B cell (primary cell): Measurements from ENCODE around the gene ASTN2. TPM values are rescaled to one million over a fixed set of nuclear protein-coding genes. Genes with fewer than 3 reads are reported as not detected.

Experiments
- ATAC-seq: fragments of 200-7000 bp; cut with Tn5 transposase; one replicate; pipeline ENCODE4 v1.10.0; 2021; ENCODE audit warnings: low read depth, mild to moderate bottlenecking, moderate number of reproducible peaks, moderate library complexity
- CTCF ChIA-PET: fragments of 350-600 bp; sonication (Branson Sonifier 250); formaldehyde crosslinking; loops from one replicate; lab custom pipeline; 2021; ENCODE audit warnings: antibody characterized with exemption, inconsistent platforms; lab: Charles Lee
- POLR2A ChIA-PET: fragments of 350-600 bp; sonication (Branson Sonifier 250); formaldehyde crosslinking; loops from one replicate; lab custom pipeline; 2021; ENCODE audit warnings: antibody characterized with exemption; lab: Charles Lee
- DNase-seq: peaks from one replicate; pipeline ENCODE4 v3.0.0; 2013
- H2AFZ ChIP-seq: 2 replicates; pipeline ENCODE4 v1.6.1; 2012; ENCODE audit warnings: mild to moderate bottlenecking, low read depth, low read length; ENCODE audit not compliant: insufficient read depth, poor library complexity, severe bottlenecking
- H3K27ac ChIP-seq, 2 donors: 1 replicate in 1 of 2; 2 replicates in 1 of 2; pipeline ENCODE4 v1.5.1; 2012 to 2013; ENCODE audit warnings: low read length in 2 of 2, mild to moderate bottlenecking in 2 of 2, moderate library complexity in 1 of 2
- H3K27me3 ChIP-seq, 4 experiments: fragments of 200-600 bp in 1 of 4; sonication (generic) in 1 of 4; replicated peaks in 1 of 4; 1 replicate in 2 of 4; 2 replicates in 2 of 4; pipeline versions ENCODE4 v1.6.1 to v1.7.0; 2013 to 2016; ENCODE audit warnings: low read length in 3 of 4, mild to moderate bottlenecking in 2 of 4, mixed read lengths in 1 of 4, moderate library complexity in 1 of 4; ENCODE audit not compliant: insufficient read depth in 4 of 4, control insufficient read depth in 3 of 4; ENCODE audit errors: control extremely low read depth in 1 of 4
- H3K36me3 ChIP-seq, 2 experiments: replicated peaks in 1 of 2; 1 replicate in 1 of 2; 2 replicates in 1 of 2; pipeline versions ENCODE4 v1.6.1 to v1.7.1; 2013; ENCODE audit warnings: low read length in 1 of 2; ENCODE audit not compliant: insufficient read depth in 2 of 2, control insufficient read depth in 1 of 2; ENCODE audit errors: control extremely low read depth in 1 of 2, extremely low read depth in 1 of 2
- H3K4me1 ChIP-seq, 2 donors: fragments of 200-600 bp in 1 of 2; sonication (generic) in 1 of 2; 1 replicate in 1 of 2; 2 replicates in 1 of 2; pipeline versions ENCODE4 v1.5.1 to v1.6.1; 2013 to 2017; ENCODE audit warnings: low read length in 2 of 2; ENCODE audit not compliant: control insufficient read depth in 2 of 2, insufficient read depth in 2 of 2
- H3K4me2 ChIP-seq: replicated peaks from 2 replicates; pipeline ENCODE3; 2012; ENCODE audit warnings: mild to moderate bottlenecking, low read depth, low read length; ENCODE audit not compliant: poor library complexity, severe bottlenecking
- H3K4me3 ChIP-seq, 5 experiments: fragments of 200-600 bp in 1 of 5; sonication (generic) in 1 of 5; 1 replicate in 3 of 5; 2 replicates in 2 of 5; pipeline versions ENCODE4 v1.5.1 to v1.7.0; 2011 to 2016; ENCODE audit warnings: low read length in 4 of 5, mild to moderate bottlenecking in 4 of 5, low read depth in 2 of 5, control low read depth in 1 of 5, moderate library complexity in 1 of 5; ENCODE audit not compliant: insufficient read depth in 1 of 5; ENCODE audit errors: control extremely low read depth in 1 of 5, extremely low read depth in 1 of 5
- H3K79me2 ChIP-seq: fragments of 200-600 bp; sonication (generic); one replicate; pipeline ENCODE4 v1.6.0; 2016; ENCODE audit warnings: low read length; ENCODE audit not compliant: control insufficient read depth, insufficient read depth
- H3K9ac ChIP-seq: fragments of 200-600 bp; sonication (generic); 2 replicates; pipeline ENCODE4 v1.6.1; 2017; ENCODE audit warnings: mild to moderate bottlenecking, low read length, moderate library complexity
- H3K9me3 ChIP-seq, 3 donors: one replicate each; pipeline versions ENCODE4 v1.6.1 to v1.7.1; 2013; ENCODE audit warnings: low read length in 2 of 3; ENCODE audit not compliant: control insufficient read depth in 2 of 3, insufficient read depth in 1 of 3; ENCODE audit errors: control extremely low read depth in 1 of 3
- H4K20me1 ChIP-seq: 2 replicates; pipeline ENCODE4 v1.6.0; 2012; ENCODE audit warnings: mild to moderate bottlenecking, low read length; ENCODE audit not compliant: insufficient read depth, control insufficient read depth, poor library complexity, severe bottlenecking
- H3K27ac Mint-ChIP-seq: one replicate; pipeline ENCODE4 v1.8.0; 2021; ENCODE audit warnings: mixed read lengths
- H3K27me3 Mint-ChIP-seq: one replicate; pipeline ENCODE4 v1.8.0; 2021; ENCODE audit warnings: mixed read lengths
- H3K4me1 Mint-ChIP-seq: one replicate; pipeline ENCODE4 v1.8.0; 2021; ENCODE audit warnings: mixed read lengths
- H3K4me3 Mint-ChIP-seq: one replicate; pipeline ENCODE4 v1.8.0; 2021; ENCODE audit warnings: mixed read lengths
- H3K9me3 Mint-ChIP-seq: one replicate; pipeline ENCODE4 v1.8.0; 2022; ENCODE audit warnings: mixed read lengths; ENCODE audit not compliant: insufficient read depth
- EZH2 ChIP-seq: IDR thresholded peaks from 2 replicates; pipeline ENCODE4 v1.6.1; 2012; ENCODE audit warnings: borderline replicate concordance, low read depth, mild to moderate bottlenecking, moderate library complexity, low read length; ENCODE audit not compliant: insufficient read depth, poor library complexity, severe bottlenecking
- WGBS: methylation state at CpG from one replicate; pipeline ENCODE4 v1.1.5; 2013; ENCODE audit warnings: missing lambda C conversion rate; ENCODE audit not compliant: insufficient coverage; 5-methylcytosine and 5-hydroxymethylcytosine counted together
- intact Hi-C: fragments of 100-400 bp; cut with micrococcal nuclease; formaldehyde crosslinking; loops from one replicate; pipeline ENCODE4 v1.10.0; 2022
- polyA plus RNA-seq: library from polyadenylated mRNA; depleted of rRNA; stranded (reverse); fragments of >200 nt; gene quantifications from 2 replicates; pipeline ENCODE4 v1.2.3, GENCODE V29; 2012
- total RNA-seq, 2 donors: library from RNA; stranded (reverse); fragments of 120-200 nt in 1 of 2; gene quantifications; 1 replicate in 1 of 2; 2 replicates in 1 of 2; pipeline versions ENCODE4 v1.2.3 to v1.2.4, GENCODE V29; 2013 to 2022
- TF ChIP-seq, protein P1 (sequence below): fragments of 200-600 bp; IDR thresholded peaks from one replicate; pipeline ENCODE4 v1.8.0; 2022; ENCODE audit warnings: antibody characterized with exemption, mild to moderate bottlenecking

ASTN2 gene
- total and polyA plus RNA-seq, 2 donors (not counting 1 experiment from before 2014, with no cell fraction given), result 1.2 to 3.6 TPM

- Mint-ChIP-seq H3K4me1 (no peaks in the 10 kb centered on the region), H3K9me3 (no peaks in the 10 kb centered on the region), H3K27me3 (peaks cover 3% of the 10 kb centered on the region), H3K4me3 (no peak overlapping the region), H3K27ac (no peak overlapping the region)
- ChIA-PET POLR2A (no interaction called here), CTCF (no interaction called here)
- ATAC-seq (no peak), DNase-seq (no peak)
- Histone ChIP-seq H3K4me2 (no peak overlapping the region), H2AFZ (no peak overlapping the region), H3K27ac (no peak overlapping the region), H3K79me2 (no peaks in the 10 kb centered on the region), H3K4me1 (no peaks in the 10 kb centered on the region), H3K27me3 (no peaks in the 10 kb centered on the region), H3K4me3 (no peak overlapping the region), H3K36me3 (no peaks in the 10 kb centered on the region), H4K20me1 (no peaks in the 10 kb centered on the region), H3K9me3 (peaks cover 0 to 4% (median 0%) of the 10 kb centered on the region in 3 donors), H3K9ac (no peak overlapping the region)
- intact Hi-C loops, result no loop called here
- WGBS, result no CpG with 5 or more reads among the region's 2 CpGs
- TF ChIP-seq EZH2, result no peak
- TF ChIP-seq, protein P1, sequence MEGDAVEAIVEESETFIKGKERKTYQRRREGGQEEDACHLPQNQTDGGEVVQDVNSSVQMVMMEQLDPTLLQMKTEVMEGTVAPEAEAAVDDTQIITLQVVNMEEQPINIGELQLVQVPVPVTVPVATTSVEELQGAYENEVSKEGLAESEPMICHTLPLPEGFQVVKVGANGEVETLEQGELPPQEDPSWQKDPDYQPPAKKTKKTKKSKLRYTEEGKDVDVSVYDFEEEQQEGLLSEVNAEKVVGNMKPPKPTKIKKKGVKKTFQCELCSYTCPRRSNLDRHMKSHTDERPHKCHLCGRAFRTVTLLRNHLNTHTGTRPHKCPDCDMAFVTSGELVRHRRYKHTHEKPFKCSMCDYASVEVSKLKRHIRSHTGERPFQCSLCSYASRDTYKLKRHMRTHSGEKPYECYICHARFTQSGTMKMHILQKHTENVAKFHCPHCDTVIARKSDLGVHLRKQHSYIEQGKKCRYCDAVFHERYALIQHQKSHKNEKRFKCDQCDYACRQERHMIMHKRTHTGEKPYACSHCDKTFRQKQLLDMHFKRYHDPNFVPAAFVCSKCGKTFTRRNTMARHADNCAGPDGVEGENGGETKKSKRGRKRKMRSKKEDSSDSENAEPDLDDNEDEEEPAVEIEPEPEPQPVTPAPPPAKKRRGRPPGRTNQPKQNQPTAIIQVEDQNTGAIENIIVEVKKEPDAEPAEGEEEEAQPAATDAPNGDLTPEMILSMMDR, result no peak
These were observed 100.9 kb downstream of the ASTN2 start for GRCh38 chr9:117313989-117314388.

DNA sequence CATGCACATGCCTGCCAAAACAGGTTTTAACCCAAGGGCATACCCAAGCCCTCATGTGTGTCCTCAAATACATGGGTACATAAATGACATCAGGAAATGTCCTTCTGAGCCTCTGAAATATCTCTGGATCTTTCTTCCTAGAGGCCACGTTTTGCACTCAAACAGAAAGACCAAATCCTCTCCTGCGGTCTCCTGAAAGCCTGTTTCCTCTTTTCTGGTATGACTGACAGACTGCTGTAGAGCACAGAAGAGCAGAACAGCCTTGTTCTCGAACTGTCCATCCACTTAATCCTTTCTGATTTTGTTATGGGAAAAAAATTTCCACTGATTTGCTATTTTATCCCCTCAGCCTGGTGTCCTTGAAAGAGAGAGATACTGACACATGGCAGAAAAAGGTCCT lies 107.2 kb downstream of the ASTN2 start:
- ChIA-PET POLR2A (no interaction called here), CTCF (no interaction called here)
- H3K4me3 Mint-ChIP-seq, result no peak overlapping the region
- 0% methylated on average over 2 of the region's 3 CpGs for WGBS
- DNase-seq, result no peak
- no peaks in the 10 kb centered on the region for H3K4me1 Mint-ChIP-seq
- Histone ChIP-seq H4K20me1 (no peaks in the 10 kb centered on the region), H3K27ac (no peak overlapping the region), H3K4me1 (no peaks in the 10 kb centered on the region), H2AFZ (no peak overlapping the region), H3K36me3 (no peaks in the 10 kb centered on the region), H3K27me3 (no peaks in the 10 kb centered on the region), H3K4me3 (no peak overlapping the region), H3K9ac (no peak overlapping the region), H3K9me3 (no peaks in the 10 kb centered on the region), H3K79me2 (no peaks in the 10 kb centered on the region), H3K4me2 (no peak overlapping the region)
- no peak overlapping the region for H3K27ac Mint-ChIP-seq
- intact Hi-C loops, result no loop called here
- no peak for ATAC-seq
- peaks cover 11% of the 10 kb centered on the region for H3K27me3 Mint-ChIP-seq
- no peak for TF ChIP-seq EZH2
- TF ChIP-seq, protein P1, result no peak
- no peaks in the 10 kb centered on the region for H3K9me3 Mint-ChIP-seq
